GM21786 (cell line): ENCODE measurements around the gene LLGL1.
"Not testable (repeated sequence)": the region's sequence is repeated elsewhere in the genome, so short reads cannot be mapped to it uniquely, and the experiment has no call there.

Source experiments
- ATAC-seq: cut with Tn5 transposase; IDR thresholded peaks from one replicate; pipeline ENCODE4 v1.9.1; 2021; ENCODE audit not compliant: unreplicated experiment

The LLGL1 gene

GRCh38 chr17:18191967-18192366 is 33.5 kb upstream of the LLGL1 start:
- ATAC-seq = no peak

- ATAC-seq = no peak
These were observed 31.0 kb upstream of the LLGL1 start for GRCh38 chr17:18194394-18194793.

- no peak for ATAC-seq
These were observed 30.6 kb upstream of the LLGL1 start for GRCh38 chr17:18194804-18195203.

- ATAC-seq = no peak
These were observed 30.2 kb upstream of the LLGL1 start for GRCh38 chr17:18195246-18195645.

- ATAC-seq = no peak
These were observed 27.8 kb upstream of the LLGL1 start for GRCh38 chr17:18197535-18198194.

- no peak for ATAC-seq
These were observed 26.9 kb upstream of the LLGL1 start for GRCh38 chr17:18198530-18198929.

GRCh38 chr17:18201108-18201507 is 24.3 kb upstream of the LLGL1 start:
- ATAC-seq = no peak

GRCh38 chr17:18203308-18203707 is 22.1 kb upstream of the LLGL1 start:
- no peak for ATAC-seq

GRCh38 chr17:18205861-18206260 is 19.6 kb upstream of the LLGL1 start:
- ATAC-seq = no peak

GRCh38 chr17:18206962-18207361 is 18.5 kb upstream of the LLGL1 start:
- no peak for ATAC-seq

- no peak for ATAC-seq
These were observed 17.3 kb upstream of the LLGL1 start for GRCh38 chr17:18208092-18208491.

GRCh38 chr17:18213666-18214270 is 11.7 kb upstream of the LLGL1 start:
- ATAC-seq = no peak

- not testable (repeated sequence) for ATAC-seq
These were observed 8.5 kb upstream of the LLGL1 start for GRCh38 chr17:18216906-18217305.

- no peak for ATAC-seq
These were observed 7.9 kb upstream of the LLGL1 start for GRCh38 chr17:18217412-18218015.

GRCh38 chr17:18218756-18219415 is 6.5 kb upstream of the LLGL1 start:
- ATAC-seq = no peak

GRCh38 chr17:18224053-18224386 is 1.4 kb upstream of the LLGL1 start:
- ATAC-seq = no peak

- ATAC-seq = no peak
These were observed 881 bp upstream of the LLGL1 start for GRCh38 chr17:18224387-18225120.

GRCh38 chr17:18225642-18226283 is 328 bp downstream of the LLGL1 start:
- peak; percentile 15 for ATAC-seq

- no peak for ATAC-seq
These were observed 980 bp downstream of the LLGL1 start for GRCh38 chr17:18226284-18226945.

- ATAC-seq = no peak
These were observed 2.2 kb downstream of the LLGL1 start for GRCh38 chr17:18227635-18228034.
